Mesenchymal stem cell (in vitro differentiated cells and primary cell): ENCODE data around the gene IL4I1.

Source experiments
- DNase-seq: peaks from one replicate; pipeline ENCODE4 v3.0.0-alpha.2; 2013
- H2AFZ ChIP-seq: one replicate; pipeline ENCODE4 v1.6.1; 2013; ENCODE audit warnings: low read depth, mild to moderate bottlenecking, control low read depth, inconsistent platforms, low read length, moderate library complexity
- H2AK5ac ChIP-seq: 2 replicates; pipeline ENCODE4 v1.6.1; 2013; ENCODE audit warnings: low read length, moderate library complexity, mild to moderate bottlenecking, inconsistent platforms; ENCODE audit not compliant: severe bottlenecking
- H2BK120ac ChIP-seq: one replicate; pipeline ENCODE4 v1.6.1; 2013; ENCODE audit warnings: low read depth, mild to moderate bottlenecking, inconsistent platforms, low read length, moderate library complexity
- H2BK12ac ChIP-seq, 2 experiments: one replicate each; pipeline ENCODE4 v1.6.1; 2013; ENCODE audit warnings: inconsistent platforms in 2 of 2, low read length in 2 of 2, mild to moderate bottlenecking in 2 of 2, moderate library complexity in 2 of 2, control low read depth in 1 of 2
- H2BK15ac ChIP-seq: one replicate; pipeline ENCODE4 v1.6.1; 2013; ENCODE audit warnings: mild to moderate bottlenecking, low read depth, inconsistent platforms; ENCODE audit not compliant: poor library complexity, severe bottlenecking
- H2BK5ac ChIP-seq: 2 replicates; pipeline ENCODE4 v1.6.1; 2013; ENCODE audit warnings: low read depth, mild to moderate bottlenecking, low read length, control low read depth, inconsistent platforms; ENCODE audit not compliant: poor library complexity, severe bottlenecking
- H3K14ac ChIP-seq, 2 experiments: one replicate each; pipeline ENCODE4 v1.6.1; 2013; ENCODE audit warnings: inconsistent platforms in 2 of 2, low read length in 2 of 2, control low read depth in 1 of 2, mild to moderate bottlenecking in 1 of 2, moderate library complexity in 1 of 2
- H3K18ac ChIP-seq, 2 experiments: one replicate each; pipeline ENCODE4 v1.6.1; 2013; ENCODE audit warnings: inconsistent platforms in 2 of 2, low read length in 2 of 2, control low read depth in 1 of 2, low read depth in 1 of 2, mild to moderate bottlenecking in 1 of 2
- H3K23ac ChIP-seq, 2 experiments: one replicate each; pipeline ENCODE4 v1.6.1; 2013; ENCODE audit warnings: inconsistent platforms in 2 of 2, low read length in 2 of 2, mild to moderate bottlenecking in 2 of 2, moderate library complexity in 2 of 2, control low read depth in 1 of 2
- H3K27ac ChIP-seq: 2 replicates; pipeline ENCODE4 v1.5.1; 2013; ENCODE audit warnings: mild to moderate bottlenecking, moderate library complexity, low read length, control low read depth, inconsistent platforms; ENCODE audit not compliant: poor library complexity, severe bottlenecking
- H3K27me3 ChIP-seq, 2 experiments: 2 replicates each; pipeline versions ENCODE4 v1.6.1 to v1.7.0; 2013; ENCODE audit warnings: low read length in 2 of 2, mild to moderate bottlenecking in 2 of 2, moderate library complexity in 2 of 2, control low read depth in 1 of 2, inconsistent platforms in 1 of 2; ENCODE audit not compliant: control insufficient read depth in 1 of 2, insufficient read depth in 1 of 2
- H3K36me3 ChIP-seq, 2 experiments: 2 replicates each; pipeline versions ENCODE4 v1.6.1 to v1.7.0; 2013; ENCODE audit warnings: low read length in 2 of 2, control low read depth in 1 of 2, inconsistent platforms in 1 of 2, low read depth in 1 of 2, mild to moderate bottlenecking in 1 of 2; ENCODE audit not compliant: insufficient read depth in 2 of 2, control insufficient read depth in 1 of 2
- H3K4ac ChIP-seq, 2 experiments: one replicate each; pipeline ENCODE4 v1.6.1; 2013; ENCODE audit warnings: inconsistent platforms in 2 of 2, low read length in 2 of 2, mild to moderate bottlenecking in 2 of 2, moderate library complexity in 2 of 2, control low read depth in 1 of 2, low read depth in 1 of 2
- H3K4me1 ChIP-seq: 2 replicates; pipeline ENCODE4 v1.6.1; 2013; ENCODE audit warnings: low read depth, low read length, control low read depth; ENCODE audit not compliant: control insufficient read depth, insufficient read depth
- H3K4me2 ChIP-seq: 2 replicates; pipeline ENCODE4 v1.6.1; 2013; ENCODE audit warnings: low read length, mild to moderate bottlenecking, inconsistent platforms; ENCODE audit not compliant: poor library complexity, severe bottlenecking
- H3K4me3 ChIP-seq, 2 experiments: 2 replicates each; pipeline versions ENCODE4 v1.5.1 to v1.7.0; 2013; ENCODE audit warnings: low read length in 2 of 2, mild to moderate bottlenecking in 2 of 2, control low read depth in 1 of 2, low read depth in 1 of 2; ENCODE audit not compliant: insufficient read depth in 1 of 2
- H3K79me1 ChIP-seq: replicated peaks from 2 replicates; pipeline ENCODE4 v1.6.1; 2013; ENCODE audit warnings: mild to moderate bottlenecking, control low read depth, low read length, inconsistent platforms; ENCODE audit not compliant: poor library complexity, severe bottlenecking
- H3K9ac ChIP-seq: 2 replicates; pipeline ENCODE4 v1.7.0; 2013; ENCODE audit warnings: mild to moderate bottlenecking, low read length, moderate library complexity
- H3K9me3 ChIP-seq: 2 replicates; pipeline ENCODE4 v1.7.0; 2013; ENCODE audit warnings: mild to moderate bottlenecking, low read length; ENCODE audit not compliant: control insufficient read depth
- H4K8ac ChIP-seq: one replicate; pipeline ENCODE4 v1.6.1; 2013; ENCODE audit warnings: inconsistent platforms, mild to moderate bottlenecking, low read length, moderate library complexity
- H4K91ac ChIP-seq: one replicate; pipeline ENCODE4 v1.6.1; 2013; ENCODE audit warnings: mild to moderate bottlenecking, low read length, inconsistent platforms
- WGBS: methylation state at CpG from one replicate; pipeline ENCODE4 v1.1.7; 2013; ENCODE audit warnings: mixed read lengths; 5-methylcytosine and 5-hydroxymethylcytosine counted together

IL4I1 gene

GRCh38 chr19:49878744-49879070, 18.0 kb downstream of the IL4I1 start:
- H2BK120ac ChIP-seq, result no peak overlapping the region
- H2BK12ac ChIP-seq, result no peak overlapping the region
- no peaks in the 10 kb centered on the region for H3K27me3 ChIP-seq
- 89% methylated on average over 9 of the region's 9 CpGs for WGBS
- H4K8ac ChIP-seq, result no peak overlapping the region
- H4K91ac ChIP-seq, result no peak overlapping the region
- peaks cover 28% of the 10 kb centered on the region for H3K4me1 ChIP-seq
- peak overlapping the region in 1 of 2 experiments; percentile 93 for H3K18ac ChIP-seq
- peak overlapping the region in 1 of 2 experiments; percentile 81 for H3K23ac ChIP-seq
- H2BK15ac ChIP-seq, result no peak overlapping the region
- H3K14ac ChIP-seq, result peak overlapping the region in 1 of 2 experiments; percentile 35
- peaks cover 59 to 60% of the 10 kb centered on the region in 2 experiments for H3K36me3 ChIP-seq
- no peak for DNase-seq
- peak overlapping the region in 1 of 2 experiments; percentile 99 for H3K4me3 ChIP-seq
- H3K4me2 ChIP-seq, result peak overlapping the region; percentile 76
- peaks cover 61% of the 10 kb centered on the region for H3K79me1 ChIP-seq
- peaks cover 3% of the 10 kb centered on the region for H3K9me3 ChIP-seq
- peak overlapping the region; percentile 100 for H3K9ac ChIP-seq
- H3K27ac ChIP-seq, result peak overlapping the region; percentile 71
- peak overlapping the region in 1 of 2 experiments; percentile 19 for H3K4ac ChIP-seq
- H2AK5ac ChIP-seq, result no peak overlapping the region
- no peak overlapping the region for H2BK5ac ChIP-seq
- H2AFZ ChIP-seq, result no peak overlapping the region

- Histone ChIP-seq H3K4me2 (peak overlapping the region; percentile 76), H3K9ac (peak overlapping the region; percentile 100), H3K23ac (peak overlapping the region in 1 of 2 experiments; percentile 81), H2BK12ac (no peak overlapping the region), H2BK15ac (peak overlapping the region; percentile 93), H3K9me3 (peaks cover 2% of the 10 kb centered on the region), H3K36me3 (peaks cover 53 to 59% of the 10 kb centered on the region in 2 experiments), H3K14ac (peak overlapping the region in 1 of 2 experiments; percentile 50), H2AK5ac (no peak overlapping the region), H3K79me1 (peaks cover 57% of the 10 kb centered on the region), H3K27me3 (no peaks in the 10 kb centered on the region), H3K4me3 (peak overlapping the region; percentile 88 to 99), H3K27ac (peak overlapping the region; percentile 98), H4K8ac (peak overlapping the region; percentile 68), H2AFZ (peak overlapping the region; percentile 77), H4K91ac (peak overlapping the region; percentile 48), H3K4me1 (peaks cover 28% of the 10 kb centered on the region), H3K4ac (peak overlapping the region in 1 of 2 experiments; percentile 99), H2BK5ac (peak overlapping the region; percentile 87), H2BK120ac (peak overlapping the region; percentile 44), H3K18ac (peak overlapping the region; percentile 85 to 95)
- DNase-seq, result peak; percentile 98
- WGBS, result 9% methylated on average over 39 of the region's 41 CpGs
These were observed 18.6 kb downstream of the IL4I1 start for GRCh38 chr19:49877879-49878743.

DNA sequence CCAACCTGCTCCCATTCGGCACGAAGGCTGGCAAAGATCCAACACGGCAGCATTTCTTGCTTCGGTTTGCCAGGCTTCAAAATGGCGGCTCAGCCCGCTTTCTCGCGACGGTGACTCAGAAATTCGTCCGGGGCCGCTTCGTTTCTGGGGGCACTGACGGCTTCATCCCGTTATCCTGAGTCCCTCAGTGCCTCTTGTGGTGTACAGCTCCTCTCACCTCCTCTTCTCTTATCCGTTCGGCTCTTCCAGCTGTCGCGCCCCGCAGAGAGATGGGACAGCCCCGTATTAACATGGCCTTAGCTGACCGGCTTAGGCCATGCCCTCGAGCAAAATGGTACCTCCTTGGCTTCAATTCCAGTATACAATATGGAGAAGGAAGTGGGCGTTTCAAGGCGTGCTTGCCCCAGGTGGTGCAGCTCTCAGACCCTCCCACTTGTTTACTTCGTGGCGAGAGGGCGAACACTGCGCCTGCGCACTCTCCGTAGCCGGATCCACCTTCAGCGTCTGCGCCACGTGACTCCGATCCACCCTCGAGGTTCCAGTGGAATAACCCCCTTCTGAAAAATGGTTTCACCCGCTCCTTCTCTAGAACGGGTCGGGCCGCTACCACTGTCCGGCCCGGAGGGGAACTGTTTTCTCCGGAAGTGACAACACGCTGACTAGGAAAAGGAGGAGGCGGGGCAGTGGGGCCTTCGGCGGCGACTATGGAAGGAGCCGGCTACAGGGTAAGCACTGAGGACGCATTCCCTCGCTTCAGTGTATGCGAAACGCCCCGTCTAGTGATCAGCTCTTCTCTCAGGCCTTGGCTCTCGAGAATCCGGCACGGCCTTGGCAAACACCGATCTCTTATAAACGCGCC, 19.4 kb downstream of the IL4I1 start, which contains the start of the genes AKT1S1 and TBC1D17:
TSS of gene AKT1S1 (minus strand) at position 336 of the 859 bp plus-strand sequence. CDS start 4,060 bp downstream, outside the sequence.
TSS of gene TBC1D17 (plus strand) at position 683 of the 859 bp plus-strand sequence. CDS start at position 705, 22 bp downstream.
- peak within 1 kb of the TSS; percentile 98 for H2BK5ac ChIP-seq
- WGBS, result under 1% methylated on average over 61 of the region's 61 CpGs
- peak within 1 kb of the TSS; percentile 77 for H2AFZ ChIP-seq
- no peaks in the 10 kb centered on the region for H3K9me3 ChIP-seq
- H2BK120ac ChIP-seq, result peak within 1 kb of the TSS; percentile 93
- peaks cover 54% of the 10 kb centered on the region for H3K79me1 ChIP-seq
- peak within 1 kb of the TSS; percentile 97 for H2AK5ac ChIP-seq
- peak within 1 kb of the TSS in 1 of 2 experiments; percentile 98 for H3K14ac ChIP-seq
- H3K18ac ChIP-seq, result peak within 1 kb of the TSS; percentile 98 to 100
- H3K23ac ChIP-seq, result peak within 1 kb of the TSS in 1 of 2 experiments; percentile 95
- no peaks in the 10 kb centered on the region for H3K27me3 ChIP-seq
- peak within 1 kb of the TSS; percentile 82 for H3K4me2 ChIP-seq
- peak within 1 kb of the TSS; percentile 100 for H4K91ac ChIP-seq
- peak within 1 kb of the TSS; percentile 99 for H4K8ac ChIP-seq
- peaks cover 30% of the 10 kb centered on the region for H3K4me1 ChIP-seq
- H2BK12ac ChIP-seq, result peak within 1 kb of the TSS; percentile 65 to 73
- peak within 1 kb of the TSS; percentile 99 for H2BK15ac ChIP-seq
- peaks cover 49 to 59% of the 10 kb centered on the region in 2 experiments for H3K36me3 ChIP-seq
- peak within 1 kb of the TSS; percentile 92 to 99 for H3K4me3 ChIP-seq
- peak within 1 kb of the TSS; percentile 100 for H3K9ac ChIP-seq
- peak within 1 kb of the TSS; percentile 99 for H3K27ac ChIP-seq
- peak within 1 kb of the TSS; percentile 100 for H3K4ac ChIP-seq
- peak; percentile 100 for DNase-seq
